Measurements from ENCODE around the gene OBSCN. TPM values are rescaled to one million over a fixed set of nuclear protein-coding genes. Genes with fewer than 3 reads are reported as not detected.

The OBSCN gene
- total RNA-seq, 1 donor from 2014 or later: 5.1 TPM

DNA sequence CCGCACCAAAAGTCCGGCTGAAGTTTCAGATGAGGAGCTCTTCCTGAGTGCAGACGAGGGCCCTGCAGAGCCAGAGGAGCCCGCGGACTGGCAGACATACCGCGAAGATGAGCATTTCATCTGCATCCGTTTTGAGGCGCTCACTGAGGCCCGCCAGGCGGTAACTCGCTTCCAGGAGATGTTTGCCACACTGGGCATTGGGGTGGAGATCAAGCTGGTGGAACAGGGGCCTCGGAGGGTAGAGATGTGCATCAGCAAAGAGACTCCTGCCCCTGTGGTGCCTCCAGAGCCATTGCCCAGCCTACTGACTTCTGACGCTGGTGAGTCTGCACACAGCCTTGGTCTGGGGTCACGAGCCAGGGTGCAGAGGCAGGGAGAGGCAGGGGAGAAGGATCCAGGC is 114.1 kb downstream of the OBSCN start:
- H3K4me3 Mint-ChIP-seq: no peak overlapping the region
- no peak overlapping the region for H3K27ac ChIP-seq
- no peaks in the 10 kb centered on the region for H3K4me1 ChIP-seq
- DNase-seq (ENCODE audit: low spot score): no peak
- H3K4me3 ChIP-seq: no peak overlapping the region
- no peaks in the 10 kb centered on the region for H3K27me3 ChIP-seq
- no peaks in the 10 kb centered on the region for H3K4me1 Mint-ChIP-seq
- H4K20me1 ChIP-seq (ENCODE audit: low read depth): peaks cover 4% of the 10 kb centered on the region
- H3K9ac ChIP-seq: no peak overlapping the region
- no peaks in the 10 kb centered on the region for H3K9me3 ChIP-seq (ENCODE audit: low read depth)
- no peak for TF ChIP-seq EZH2phosphoT487 (IDR thresholded peaks at IDR 0.05)
- TF ChIP-seq, protein P1, sequence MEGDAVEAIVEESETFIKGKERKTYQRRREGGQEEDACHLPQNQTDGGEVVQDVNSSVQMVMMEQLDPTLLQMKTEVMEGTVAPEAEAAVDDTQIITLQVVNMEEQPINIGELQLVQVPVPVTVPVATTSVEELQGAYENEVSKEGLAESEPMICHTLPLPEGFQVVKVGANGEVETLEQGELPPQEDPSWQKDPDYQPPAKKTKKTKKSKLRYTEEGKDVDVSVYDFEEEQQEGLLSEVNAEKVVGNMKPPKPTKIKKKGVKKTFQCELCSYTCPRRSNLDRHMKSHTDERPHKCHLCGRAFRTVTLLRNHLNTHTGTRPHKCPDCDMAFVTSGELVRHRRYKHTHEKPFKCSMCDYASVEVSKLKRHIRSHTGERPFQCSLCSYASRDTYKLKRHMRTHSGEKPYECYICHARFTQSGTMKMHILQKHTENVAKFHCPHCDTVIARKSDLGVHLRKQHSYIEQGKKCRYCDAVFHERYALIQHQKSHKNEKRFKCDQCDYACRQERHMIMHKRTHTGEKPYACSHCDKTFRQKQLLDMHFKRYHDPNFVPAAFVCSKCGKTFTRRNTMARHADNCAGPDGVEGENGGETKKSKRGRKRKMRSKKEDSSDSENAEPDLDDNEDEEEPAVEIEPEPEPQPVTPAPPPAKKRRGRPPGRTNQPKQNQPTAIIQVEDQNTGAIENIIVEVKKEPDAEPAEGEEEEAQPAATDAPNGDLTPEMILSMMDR (IDR thresholded peaks at IDR 0.05): no peak
- TF ChIP-seq EZH2 (IDR thresholded peaks at IDR 0.05): no peak
- no peak overlapping the region for H3K4me2 ChIP-seq
- no peak overlapping the region for H2AFZ ChIP-seq (replicated peaks)
- H3K27me3 Mint-ChIP-seq (ENCODE audit: insufficient read depth, low read depth): no peaks in the 10 kb centered on the region
- H3K9me3 Mint-ChIP-seq: peaks cover 11% of the 10 kb centered on the region
- no peaks in the 10 kb centered on the region for H3K36me3 ChIP-seq
- H3K36me3 Mint-ChIP-seq: peaks cover 19% of the 10 kb centered on the region
- no peaks in the 10 kb centered on the region for H3K79me2 ChIP-seq (ENCODE audit: low read depth)
- H3F3A ChIP-seq (ENCODE audit: low read depth): no peaks in the 10 kb centered on the region
- no peak overlapping the region for H3K27ac Mint-ChIP-seq

DNA sequence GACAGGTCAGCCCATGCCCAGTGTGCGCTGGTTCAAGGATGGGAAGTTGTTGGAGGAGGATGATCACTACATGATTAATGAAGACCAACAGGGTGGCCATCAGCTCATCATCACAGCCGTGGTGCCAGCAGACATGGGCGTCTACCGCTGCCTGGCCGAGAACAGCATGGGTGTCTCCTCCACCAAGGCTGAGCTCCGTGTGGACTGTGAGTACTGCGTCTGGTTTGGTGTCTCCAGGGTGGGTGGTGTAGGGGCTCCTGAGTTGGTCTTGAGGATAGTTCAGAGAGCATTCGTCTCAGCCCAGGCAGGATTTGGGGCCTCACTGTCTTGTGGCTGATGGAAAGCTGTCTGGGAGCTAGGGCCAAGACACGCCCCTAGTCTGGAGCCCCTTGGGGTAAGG is 115.6 kb downstream of the OBSCN start:
- no peak overlapping the region for H3K4me3 Mint-ChIP-seq
- H3F3A ChIP-seq (ENCODE audit: low read depth): no peaks in the 10 kb centered on the region
- H3K36me3 Mint-ChIP-seq: peaks cover 26% of the 10 kb centered on the region
- no peak for DNase-seq (ENCODE audit: low spot score)
- no peaks in the 10 kb centered on the region for H3K36me3 ChIP-seq
- no peak overlapping the region for H2AFZ ChIP-seq (replicated peaks)
- no peaks in the 10 kb centered on the region for H3K9me3 ChIP-seq (ENCODE audit: low read depth)
- H3K4me1 Mint-ChIP-seq: no peaks in the 10 kb centered on the region
- H3K4me3 ChIP-seq: no peak overlapping the region
- no peak overlapping the region for H3K9ac ChIP-seq
- H3K79me2 ChIP-seq (ENCODE audit: low read depth): no peaks in the 10 kb centered on the region
- no peak overlapping the region for H3K4me2 ChIP-seq
- TF ChIP-seq, protein P1 (IDR thresholded peaks at IDR 0.05): no peak
- TF ChIP-seq EZH2 (IDR thresholded peaks at IDR 0.05): no peak
- TF ChIP-seq EZH2phosphoT487 (IDR thresholded peaks at IDR 0.05): no peak
- H3K27ac Mint-ChIP-seq: no peak overlapping the region
- H3K9me3 Mint-ChIP-seq: peaks cover 11% of the 10 kb centered on the region
- H3K27me3 ChIP-seq: no peaks in the 10 kb centered on the region
- no peaks in the 10 kb centered on the region for H3K27me3 Mint-ChIP-seq (ENCODE audit: insufficient read depth, low read depth)
- H3K4me1 ChIP-seq: no peaks in the 10 kb centered on the region
- H3K27ac ChIP-seq: no peak overlapping the region
- H4K20me1 ChIP-seq (ENCODE audit: low read depth): peaks cover 4% of the 10 kb centered on the region

DNA sequence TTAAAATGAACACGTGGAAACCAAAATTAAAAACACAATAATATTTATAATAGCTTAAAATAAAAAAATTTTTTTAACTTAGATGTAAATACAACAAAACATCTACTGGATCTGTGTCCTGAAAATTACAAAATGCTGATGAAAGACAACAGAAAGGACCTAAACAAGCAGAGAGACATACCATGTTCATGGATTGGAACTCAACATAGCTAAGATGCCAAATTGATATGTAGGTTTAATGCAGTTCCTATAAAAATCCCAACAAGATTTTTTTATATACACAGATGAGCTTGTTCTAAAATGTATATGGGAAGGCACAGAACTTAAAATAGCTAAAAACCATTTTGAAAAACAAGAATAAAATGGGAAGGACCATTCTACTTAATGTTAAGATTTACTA is 117.4 kb downstream of the OBSCN start:
- Histone ChIP-seq H3K4me2 (no peak overlapping the region), H3K27ac (no peak overlapping the region), H3K9me3 (ENCODE audit: low read depth) (no peaks in the 10 kb centered on the region), H3K9ac (no peak overlapping the region), H2AFZ (replicated peaks) (no peak overlapping the region), H3K79me2 (ENCODE audit: low read depth) (no peaks in the 10 kb centered on the region), H3K4me3 (no peak overlapping the region), H4K20me1 (ENCODE audit: low read depth) (peaks cover 4% of the 10 kb centered on the region), H3K36me3 (no peaks in the 10 kb centered on the region), H3F3A (ENCODE audit: low read depth) (no peaks in the 10 kb centered on the region), H3K27me3 (no peaks in the 10 kb centered on the region), H3K4me1 (no peaks in the 10 kb centered on the region)
- no peaks in the 10 kb centered on the region for H3K27me3 Mint-ChIP-seq (ENCODE audit: insufficient read depth, low read depth)
- H3K4me3 Mint-ChIP-seq: no peak overlapping the region
- peaks cover 26% of the 10 kb centered on the region for H3K36me3 Mint-ChIP-seq
- TF ChIP-seq, protein P1 (IDR thresholded peaks at IDR 0.05): no peak
- TF ChIP-seq EZH2 (IDR thresholded peaks at IDR 0.05) (no peak), EZH2phosphoT487 (IDR thresholded peaks at IDR 0.05) (no peak)
- no peak overlapping the region for H3K27ac Mint-ChIP-seq
- peaks cover 11% of the 10 kb centered on the region for H3K9me3 Mint-ChIP-seq
- no peaks in the 10 kb centered on the region for H3K4me1 Mint-ChIP-seq
- DNase-seq (ENCODE audit: low spot score): no peak
